HG02884 (cell line): ENCODE results near the gene PLXNB1.

ENCODE experiments used
- ATAC-seq: cut with Tn5 transposase; IDR thresholded peaks from one replicate; pipeline ENCODE4 v1.9.1; 2021; ENCODE audit warnings: mild to moderate bottlenecking, moderate library complexity; ENCODE audit not compliant: unreplicated experiment

Gene PLXNB1

DNA sequence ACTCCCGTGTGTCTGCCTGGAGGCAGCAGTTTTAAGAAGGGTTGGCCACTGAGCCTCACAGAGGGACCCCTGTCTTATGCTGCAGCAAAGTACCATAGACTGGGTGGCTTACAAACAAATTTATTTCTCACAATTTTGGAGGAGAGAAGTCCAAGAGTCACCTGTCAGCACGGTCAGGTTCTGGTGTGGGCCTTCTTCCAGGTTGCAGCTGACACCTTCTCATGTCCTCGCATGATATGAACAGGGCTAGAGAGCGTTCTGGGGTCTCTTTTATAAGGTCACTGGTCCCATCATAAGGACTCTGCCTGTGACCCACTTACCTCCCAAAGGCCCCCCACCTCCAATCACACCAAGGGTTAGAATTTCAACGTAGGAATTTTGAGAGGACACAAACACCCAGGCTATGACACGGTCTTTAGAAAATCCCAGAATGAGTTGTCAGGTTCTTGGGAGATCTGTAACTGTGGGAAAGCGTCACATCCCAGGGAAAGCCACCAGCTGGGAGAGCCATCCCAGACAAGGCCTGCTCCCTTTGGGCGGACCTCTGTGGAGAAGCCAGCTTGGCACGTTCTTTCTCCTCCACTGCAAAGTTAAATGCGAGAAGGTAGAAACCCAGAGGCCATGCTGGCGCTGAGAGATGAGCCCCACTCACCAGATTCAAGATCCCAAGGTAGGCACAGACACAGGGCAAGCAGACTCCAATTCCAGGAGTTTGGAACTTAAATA lies 58.1 kb downstream of the PLXNB1 start, which contains the start of gene FBXW12:
TSS of gene FBXW12 (plus strand) at position 569 of the 726 bp plus-strand sequence. CDS start 549 bp downstream, outside the sequence.
- ATAC-seq = no peak

DNA sequence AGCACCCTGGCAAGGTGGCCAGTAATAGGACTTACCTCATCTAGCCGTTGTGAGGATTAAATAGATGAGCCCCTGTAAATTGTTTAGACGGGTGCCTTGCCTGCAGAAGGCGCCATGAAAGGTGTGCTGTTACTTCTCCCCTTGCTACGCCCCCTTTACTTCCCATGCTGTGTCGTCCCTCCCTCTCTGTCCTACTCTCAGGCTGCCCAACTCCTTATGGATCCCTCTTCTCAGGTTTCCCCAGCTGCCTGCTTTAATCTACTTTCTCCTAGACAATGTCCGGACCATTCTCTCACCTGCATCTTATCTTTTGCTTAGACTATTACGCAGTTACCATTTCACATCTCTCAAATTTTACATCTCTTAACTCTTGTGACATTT lies 59.6 kb downstream of the PLXNB1 start:
- ATAC-seq = no peak

DNA sequence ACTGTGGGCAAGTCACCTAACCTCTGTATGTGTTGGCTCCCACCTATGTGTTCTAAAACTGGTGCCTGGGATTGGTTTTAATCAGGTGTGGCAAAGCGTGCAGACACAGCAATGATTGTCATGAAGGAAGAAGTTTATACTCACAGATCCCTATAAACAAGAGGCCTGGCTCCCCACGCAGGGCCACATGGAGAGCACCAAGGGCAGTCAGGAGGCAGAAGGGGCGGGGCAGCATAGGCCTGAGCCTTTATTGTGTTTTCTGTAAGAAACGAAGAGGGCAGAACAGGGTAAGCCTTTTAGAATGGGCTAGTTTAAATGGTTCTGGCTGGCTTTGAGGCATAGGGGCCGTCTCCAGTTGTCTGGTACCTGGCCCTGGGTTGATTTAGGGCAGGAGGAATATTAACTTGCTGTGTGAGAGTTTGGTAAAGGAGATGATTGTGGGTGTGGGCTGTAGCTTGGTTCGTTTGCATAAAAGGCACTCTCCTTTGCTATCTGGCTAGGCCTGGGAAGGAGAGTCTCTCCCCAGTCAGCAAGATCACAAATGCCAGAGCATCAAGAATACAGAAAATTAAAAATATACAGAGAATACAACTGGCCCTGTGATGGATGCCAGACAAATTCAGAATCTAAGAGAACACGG lies 60.1 kb downstream of the PLXNB1 start:
- ATAC-seq = no peak

DNA sequence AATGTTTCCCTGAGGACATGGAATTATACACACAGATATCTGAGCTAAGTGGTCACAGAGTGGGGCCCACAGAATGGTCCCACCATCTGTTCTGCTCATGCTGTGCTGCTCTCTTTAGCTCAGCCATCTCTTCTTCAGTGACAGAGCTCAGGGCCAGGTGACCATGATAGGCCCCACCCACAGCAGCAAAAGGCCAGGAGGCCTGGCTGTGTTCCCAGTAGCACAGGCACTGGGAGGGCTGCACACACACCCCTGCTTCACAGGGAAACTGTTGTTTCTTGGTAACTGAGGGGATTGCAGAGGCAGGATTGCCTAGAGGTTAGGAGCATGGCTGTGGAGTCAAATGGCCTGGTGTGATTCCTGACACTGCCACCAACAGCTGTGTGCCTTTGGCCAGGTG lies 62.7 kb downstream of the PLXNB1 start:
- no peak for ATAC-seq

DNA sequence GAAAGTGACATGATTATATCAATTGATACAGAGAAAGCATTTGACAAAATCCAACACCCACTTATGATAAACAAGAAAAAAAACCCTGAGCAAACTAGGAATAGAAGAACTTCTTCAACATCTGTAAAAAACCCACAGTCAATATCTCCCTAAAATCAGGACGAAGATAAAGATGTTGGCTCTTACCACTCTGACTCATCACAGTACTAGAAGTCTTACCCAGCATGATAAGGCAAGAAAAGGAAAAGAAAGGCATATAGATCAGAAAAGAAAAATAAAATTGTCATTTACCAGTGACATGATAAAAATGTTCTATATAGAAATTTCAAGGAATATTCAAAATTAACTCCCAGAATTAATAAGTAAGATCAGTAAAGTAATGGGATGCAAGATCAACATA lies 65.0 kb downstream of the PLXNB1 start:
- ATAC-seq = no peak

DNA sequence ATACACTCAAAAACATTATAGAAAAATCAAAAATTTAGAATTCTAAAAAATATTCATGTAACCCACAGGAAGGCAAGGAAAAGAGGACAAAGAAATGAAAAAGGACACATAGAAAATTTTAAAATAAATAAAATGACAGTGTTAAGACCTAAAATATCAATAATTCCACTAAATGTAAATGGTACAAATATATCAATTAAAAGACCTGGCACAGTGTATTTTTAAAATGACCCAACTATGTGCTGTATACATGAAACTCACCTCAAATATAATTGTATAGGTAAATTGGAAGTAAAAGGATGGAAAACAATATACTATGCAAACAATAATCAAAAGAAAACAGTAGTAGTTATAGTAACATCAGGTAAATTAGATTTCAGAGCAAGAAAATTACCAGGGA lies 68.0 kb downstream of the PLXNB1 start:
- ATAC-seq = no peak

DNA sequence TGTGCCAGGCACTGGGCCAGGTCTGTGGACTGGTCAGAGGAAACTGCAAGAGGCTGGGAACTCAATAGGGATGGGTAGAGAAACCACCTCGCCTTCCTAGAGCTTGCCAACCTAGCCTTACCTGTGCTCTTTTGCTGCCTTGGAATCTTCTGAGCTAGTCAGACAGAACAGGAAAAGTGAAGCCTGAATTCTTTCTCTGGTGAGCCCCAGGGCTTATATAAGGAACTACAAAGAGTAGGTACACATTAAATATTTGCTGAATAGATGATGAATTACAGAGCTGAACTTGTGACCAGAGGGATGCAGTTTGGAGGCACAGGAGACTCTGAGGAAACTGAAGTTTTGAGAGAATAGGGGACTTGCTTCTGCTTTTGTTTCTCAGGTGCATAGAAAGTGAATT lies 73.5 kb downstream of the PLXNB1 start:
- ATAC-seq = no peak

DNA sequence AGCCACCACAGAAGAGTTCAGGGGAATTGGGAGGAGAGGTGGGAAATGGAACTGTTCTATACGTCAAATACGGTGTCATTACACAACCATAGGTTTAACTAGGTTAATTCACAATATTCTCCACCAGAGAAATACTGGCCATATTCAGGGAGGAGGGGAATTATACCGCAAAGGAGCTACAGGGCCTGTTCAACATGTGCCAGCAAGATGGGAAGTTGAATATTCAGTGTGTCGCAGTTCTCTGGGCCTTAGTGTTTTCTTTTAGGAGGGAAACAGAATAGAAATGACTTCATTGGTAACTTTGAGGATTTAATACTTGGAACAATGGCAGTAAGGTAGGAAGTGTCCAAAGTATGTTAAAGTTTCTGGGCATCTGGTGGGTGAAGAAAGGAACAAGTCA lies 75.9 kb downstream of the PLXNB1 start:
- ATAC-seq = no peak
